Fibroblast of lung (primary cell): Measurements from ENCODE around the gene WSCD2.

Experiments used
- EZH2 ChIP-seq: IDR thresholded peaks from 2 replicates; pipeline ENCODE4 v1.5.1; 2012; ENCODE audit warnings: low read length, control low read depth, mild to moderate bottlenecking; ENCODE audit errors: missing control alignments
- TF ChIP-seq, protein P1 (sequence below), 2 donors: IDR thresholded peaks in 1 of 2; conservative IDR thresholded peaks in 1 of 2; 1 replicate in 1 of 2; 2 replicates in 1 of 2; pipeline ENCODE4 v1.5.1; 2011 to 2012; ENCODE audit warnings: low read length in 2 of 2, control low read depth in 1 of 2, inconsistent platforms in 1 of 2, low read depth in 1 of 2, mild to moderate bottlenecking in 1 of 2

DNA sequence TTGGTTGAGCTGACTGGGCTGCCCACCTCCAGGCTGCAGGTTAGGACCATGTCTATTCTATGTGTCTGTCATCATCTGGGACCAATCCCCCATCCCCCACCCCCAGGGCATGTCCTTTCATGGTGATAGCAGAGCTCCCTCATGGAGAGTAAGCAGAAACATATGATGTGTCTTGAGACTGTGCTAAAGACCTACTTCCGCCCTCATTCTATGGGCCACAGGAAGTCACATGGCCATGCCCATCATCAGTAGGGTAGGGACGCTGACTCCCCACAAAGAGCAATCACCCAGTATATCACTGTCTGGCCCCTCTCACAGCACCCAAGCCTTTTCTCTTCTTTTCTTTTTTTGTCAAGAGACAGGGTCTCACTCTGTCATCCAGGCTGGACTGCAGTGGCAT lies 110.3 kb downstream of the WSCD2 start:
- TF ChIP-seq, protein P1, sequence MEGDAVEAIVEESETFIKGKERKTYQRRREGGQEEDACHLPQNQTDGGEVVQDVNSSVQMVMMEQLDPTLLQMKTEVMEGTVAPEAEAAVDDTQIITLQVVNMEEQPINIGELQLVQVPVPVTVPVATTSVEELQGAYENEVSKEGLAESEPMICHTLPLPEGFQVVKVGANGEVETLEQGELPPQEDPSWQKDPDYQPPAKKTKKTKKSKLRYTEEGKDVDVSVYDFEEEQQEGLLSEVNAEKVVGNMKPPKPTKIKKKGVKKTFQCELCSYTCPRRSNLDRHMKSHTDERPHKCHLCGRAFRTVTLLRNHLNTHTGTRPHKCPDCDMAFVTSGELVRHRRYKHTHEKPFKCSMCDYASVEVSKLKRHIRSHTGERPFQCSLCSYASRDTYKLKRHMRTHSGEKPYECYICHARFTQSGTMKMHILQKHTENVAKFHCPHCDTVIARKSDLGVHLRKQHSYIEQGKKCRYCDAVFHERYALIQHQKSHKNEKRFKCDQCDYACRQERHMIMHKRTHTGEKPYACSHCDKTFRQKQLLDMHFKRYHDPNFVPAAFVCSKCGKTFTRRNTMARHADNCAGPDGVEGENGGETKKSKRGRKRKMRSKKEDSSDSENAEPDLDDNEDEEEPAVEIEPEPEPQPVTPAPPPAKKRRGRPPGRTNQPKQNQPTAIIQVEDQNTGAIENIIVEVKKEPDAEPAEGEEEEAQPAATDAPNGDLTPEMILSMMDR (conservative IDR thresholded peaks at IDR 0.05 in 1 of 2, IDR thresholded peaks at IDR 0.05 in 1 of 2; ENCODE audit: low read depth in 1 of 2, low read length in 2 of 2) = no peak
- no peak for TF ChIP-seq EZH2
